T-cell (primary cell): ENCODE data around the gene TBC1D24. TPM values are rescaled to one million over a fixed set of nuclear protein-coding genes. Genes with fewer than 3 reads are reported as not detected.

ENCODE experiments used
- ATAC-seq, 4 experiments: fragments of 200-7000 bp in 3 of 4; fragments of 150-1000 bp in 1 of 4; cut with Tn5 transposase; replicated peaks in 1 of 4; 1 replicate in 3 of 4; 2 replicates in 1 of 4; pipeline ENCODE4 v1.10.0; 2021; ENCODE audit warnings: moderate library complexity in 3 of 4, mild to moderate bottlenecking in 2 of 4, moderate number of reproducible peaks in 1 of 4
- CTCF ChIA-PET, 2 donors: fragments of 300-600 bp; sonication (Branson Sonifier 250); formaldehyde crosslinking; loops; one replicate each; lab custom pipeline; 2022; ENCODE audit warnings: antibody characterized with exemption in 2 of 2; lab: Charles Lee
- POLR2A ChIA-PET, 2 donors: fragments of 300-600 bp; sonication (Branson Sonifier 250); formaldehyde crosslinking; loops; one replicate each; lab custom pipeline; 2022; ENCODE audit warnings: antibody characterized with exemption in 2 of 2; lab: Charles Lee
- DNase-seq, 35 experiments: peaks; one replicate each; pipeline versions ENCODE4 v3.0.0 to v3.0.0-alpha.2; 2013 to 2023
- H3K27ac ChIP-seq: one replicate; pipeline ENCODE4 v1.5.1; 2013; ENCODE audit warnings: low read length
- H3K27me3 ChIP-seq, 2 experiments: replicated peaks in 1 of 2; 1 replicate in 1 of 2; 2 replicates in 1 of 2; pipeline versions ENCODE4 v1.6.1 to v1.7.0; 2013; ENCODE audit warnings: low read length in 1 of 2, mixed read lengths in 1 of 2; ENCODE audit not compliant: control insufficient read depth in 2 of 2, insufficient read depth in 2 of 2; ENCODE audit errors: extremely low read depth in 1 of 2
- H3K36me3 ChIP-seq, 2 donors: 1 replicate in 1 of 2; 2 replicates in 1 of 2; pipeline versions ENCODE4 v1.6.1 to v1.7.0; 2013; ENCODE audit warnings: low read length in 1 of 2; ENCODE audit not compliant: control insufficient read depth in 2 of 2, insufficient read depth in 1 of 2; ENCODE audit errors: extremely low read depth in 1 of 2
- H3K4me1 ChIP-seq, 2 experiments: 1 replicate in 1 of 2; 2 replicates in 1 of 2; pipeline versions ENCODE4 v1.6.1 to v1.7.0; 2013; ENCODE audit warnings: low read length in 2 of 2, mixed read lengths in 1 of 2; ENCODE audit not compliant: insufficient read depth in 2 of 2, control insufficient read depth in 1 of 2; ENCODE audit errors: extremely low read depth in 1 of 2
- H3K4me3 ChIP-seq, 2 donors: 1 replicate in 1 of 2; 2 replicates in 1 of 2; pipeline versions ENCODE4 v1.5.1 to v1.7.0; 2013; ENCODE audit warnings: mild to moderate bottlenecking in 2 of 2, low read length in 1 of 2, moderate library complexity in 1 of 2; ENCODE audit not compliant: control insufficient read depth in 1 of 2; ENCODE audit errors: extremely low read depth in 1 of 2
- H3K9me3 ChIP-seq: 2 replicates; pipeline ENCODE4 v1.7.0; 2013
- H3K27ac Mint-ChIP-seq, 2 donors: one replicate each; pipeline ENCODE4 v1.8.0; 2020 to 2021; ENCODE audit warnings: mild to moderate bottlenecking in 2 of 2, mixed read lengths in 2 of 2
- H3K27me3 Mint-ChIP-seq, 2 donors: one replicate each; pipeline ENCODE4 v1.8.0; 2021 to 2022; ENCODE audit warnings: mixed read lengths in 2 of 2
- H3K36me3 Mint-ChIP-seq: one replicate; pipeline ENCODE4 v1.8.0; 2021; ENCODE audit warnings: mixed read lengths
- H3K4me1 Mint-ChIP-seq, 3 donors: one replicate each; pipeline ENCODE4 v1.8.0; 2020 to 2022; ENCODE audit warnings: mixed read lengths in 3 of 3, mild to moderate bottlenecking in 1 of 3
- H3K4me3 Mint-ChIP-seq, 3 donors: one replicate each; pipeline ENCODE4 v1.8.0; 2020 to 2022; ENCODE audit warnings: mild to moderate bottlenecking in 3 of 3, mixed read lengths in 3 of 3, moderate library complexity in 3 of 3
- H3K9me3 Mint-ChIP-seq, 3 donors: one replicate each; pipeline ENCODE4 v1.8.0; 2020 to 2022; ENCODE audit warnings: mixed read lengths in 3 of 3
- WGBS: methylation state at CpG from one replicate; pipeline ENCODE4 v1.1.5; 2013; ENCODE audit warnings: missing lambda C conversion rate; ENCODE audit not compliant: insufficient coverage; 5-methylcytosine and 5-hydroxymethylcytosine counted together
- total RNA-seq, 35 experiments: library from RNA in 6 of 35; stranded (reverse) in 6 of 35; fragments of 120-200 nt in 1 of 35; gene quantifications; one replicate each; pipeline versions ENCODE4 v1.2.1 to v1.2.4 and lab custom pipeline; 2013 to 2026

The TBC1D24 gene
- total RNA-seq, 5 donors from 2014 or later (not counting 1 experiment from before 2014, with no cell fraction given) = 8.3 to 22.2 (median 10.7) TPM

DNA sequence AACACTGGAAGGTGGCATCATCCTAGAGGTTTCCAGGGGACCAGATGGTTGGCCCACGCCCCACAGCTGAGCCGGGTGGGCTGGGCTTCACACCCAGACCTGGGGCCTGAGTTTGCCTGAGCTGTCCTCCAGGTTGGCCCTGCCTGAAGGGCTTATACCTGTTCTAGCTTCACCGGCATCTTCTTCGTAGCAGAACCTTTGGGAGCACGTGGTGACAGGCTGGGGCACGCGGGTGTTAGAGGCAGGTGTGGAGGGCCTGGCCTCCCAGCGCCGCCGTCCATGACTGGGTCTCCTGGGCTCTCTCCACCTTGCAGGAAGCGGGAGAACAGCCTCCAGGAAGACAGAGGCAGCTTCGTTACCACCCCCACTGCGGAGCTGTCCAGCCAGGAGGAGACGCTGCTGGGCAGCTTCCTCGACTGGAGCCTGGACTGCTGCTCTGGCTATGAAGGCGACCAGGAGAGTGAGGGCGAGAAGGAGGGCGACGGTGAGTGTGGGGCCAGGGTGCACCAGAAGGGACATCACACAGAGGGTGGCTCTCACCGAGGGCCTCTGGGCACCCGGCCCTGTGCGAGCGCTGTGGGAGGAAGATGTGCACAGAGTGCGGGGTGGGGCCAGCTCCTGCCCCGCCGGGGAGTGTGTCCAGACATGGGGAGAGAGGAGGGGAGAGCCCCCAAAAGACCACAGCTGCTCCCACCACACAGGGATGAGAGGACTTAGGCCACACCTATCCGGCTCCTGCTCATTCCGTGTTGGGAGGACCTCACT lies 19.7 kb upstream of the TBC1D24 start:
- H3K36me3 ChIP-seq = peaks cover 2 to 9% of the 10 kb centered on the region in 2 donors
- POLR2A ChIA-PET = no interaction called here
- no peaks in the 10 kb centered on the region for H3K27me3 Mint-ChIP-seq
- CTCF ChIA-PET = interaction anchor here in 1 of 2 donors (0.5 kb wide), 1 partner anchor 299 kb away, joined by 7 read pairs; no protein-coding TSS in a partner anchor
- H3K36me3 Mint-ChIP-seq = peaks cover 16% of the 10 kb centered on the region
- no peak overlapping the region for H3K4me3 Mint-ChIP-seq
- DNase-seq = no peak
- H3K4me3 ChIP-seq = no peak overlapping the region
- no peaks in the 10 kb centered on the region for H3K27me3 ChIP-seq
- no peak overlapping the region for H3K27ac Mint-ChIP-seq
- no peak for ATAC-seq
- no peaks in the 10 kb centered on the region for H3K9me3 ChIP-seq
- peaks cover 5 to 6% (median 5%) of the 10 kb centered on the region in 3 donors for H3K4me1 Mint-ChIP-seq
- H3K4me1 ChIP-seq = peaks cover 3 to 13% of the 10 kb centered on the region in 2 experiments
- no peaks in the 10 kb centered on the region for H3K9me3 Mint-ChIP-seq
- no peak overlapping the region for H3K27ac ChIP-seq
- WGBS = 98% methylated on average over 21 of the region's 28 CpGs

DNA sequence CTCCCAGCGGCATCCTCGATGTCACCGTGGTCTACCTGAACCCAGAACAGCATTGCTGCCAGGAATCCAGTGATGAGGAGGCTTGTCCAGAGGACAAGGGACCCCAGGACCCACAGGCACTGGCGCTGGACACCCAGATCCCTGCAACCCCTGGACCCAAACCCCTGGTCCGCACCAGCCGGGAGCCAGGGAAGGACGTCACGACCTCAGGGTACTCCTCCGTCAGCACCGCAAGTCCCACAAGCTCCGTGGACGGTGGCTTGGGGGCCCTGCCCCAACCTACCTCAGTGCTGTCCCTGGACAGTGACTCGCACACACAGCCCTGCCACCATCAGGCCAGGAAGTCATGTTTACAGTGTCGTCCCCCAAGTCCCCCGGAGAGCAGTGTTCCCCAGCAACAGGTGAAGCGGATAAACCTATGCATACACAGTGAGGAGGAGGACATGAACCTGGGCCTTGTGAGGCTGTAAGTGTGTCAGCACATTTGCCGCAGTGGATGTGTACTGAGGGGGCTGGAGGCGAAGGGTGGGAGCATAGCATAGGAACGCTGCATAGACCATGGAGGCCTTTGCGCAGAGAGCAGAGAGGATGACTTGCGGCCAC lies 18.3 kb upstream of the TBC1D24 start:
- Mint-ChIP-seq H3K27ac (no peak overlapping the region), H3K36me3 (peaks cover 16% of the 10 kb centered on the region), H3K27me3 (no peaks in the 10 kb centered on the region), H3K9me3 (no peaks in the 10 kb centered on the region), H3K4me3 (no peak overlapping the region), H3K4me1 (peaks cover 5 to 6% (median 5%) of the 10 kb centered on the region in 3 donors)
- Histone ChIP-seq H3K4me3 (no peak overlapping the region), H3K27ac (no peak overlapping the region), H3K9me3 (no peaks in the 10 kb centered on the region), H3K27me3 (no peaks in the 10 kb centered on the region), H3K4me1 (peaks cover 3 to 18% of the 10 kb centered on the region in 2 experiments), H3K36me3 (peaks cover 2 to 5% of the 10 kb centered on the region in 2 donors)
- ChIA-PET CTCF (no interaction called here), POLR2A (interaction anchor here in 1 of 2 donors (0.6 kb wide), 1 partner anchor 58 kb away, joined by 3 read pairs; no protein-coding TSS in a partner anchor)
- 98% methylated on average over 18 of the region's 21 CpGs for WGBS
- DNase-seq = no peak
- no peak for ATAC-seq

DNA sequence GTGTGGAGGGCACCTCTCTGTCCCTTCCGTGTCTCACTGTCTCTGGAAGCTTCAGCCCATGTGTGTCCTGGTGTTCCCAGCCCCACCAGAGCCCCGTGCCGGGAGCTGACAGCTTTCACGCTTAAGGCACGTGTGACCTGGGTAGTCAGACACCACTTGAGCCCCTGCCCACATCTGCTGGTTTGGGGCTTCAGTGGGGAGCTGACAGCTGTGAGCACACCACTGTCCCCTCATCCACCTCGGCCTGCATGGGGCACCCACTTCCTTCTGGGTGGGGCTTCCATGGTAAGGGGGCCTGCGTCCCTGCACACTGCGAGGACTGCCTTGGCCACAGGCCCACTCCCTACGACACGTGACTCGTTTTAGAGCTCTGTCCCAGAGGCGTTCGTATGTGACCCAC lies 17.7 kb upstream of the TBC1D24 start:
- 93% methylated on average over 7 of the region's 13 CpGs for WGBS
- peaks cover 0 to 2% of the 10 kb centered on the region in 2 experiments for H3K27me3 ChIP-seq
- POLR2A ChIA-PET = interaction anchor here in 1 of 2 donors (0.6 kb wide), 1 partner anchor 59 kb away, joined by 3 read pairs; no protein-coding TSS in a partner anchor
- H3K9me3 ChIP-seq = no peaks in the 10 kb centered on the region
- DNase-seq (no peak), ATAC-seq (no peak)
- CTCF ChIA-PET = no interaction called here
- Mint-ChIP-seq H3K9me3 (no peaks in the 10 kb centered on the region), H3K27ac (no peak overlapping the region), H3K4me1 (peaks cover 5 to 6% (median 5%) of the 10 kb centered on the region in 3 donors), H3K36me3 (peaks cover 14% of the 10 kb centered on the region), H3K27me3 (no peaks in the 10 kb centered on the region), H3K4me3 (no peak overlapping the region)
- H3K27ac ChIP-seq = no peak overlapping the region
- H3K36me3 ChIP-seq = peaks cover 2 to 5% of the 10 kb centered on the region in 2 donors
- H3K4me1 ChIP-seq = peaks cover 3 to 18% of the 10 kb centered on the region in 2 experiments
- no peak overlapping the region for H3K4me3 ChIP-seq

DNA sequence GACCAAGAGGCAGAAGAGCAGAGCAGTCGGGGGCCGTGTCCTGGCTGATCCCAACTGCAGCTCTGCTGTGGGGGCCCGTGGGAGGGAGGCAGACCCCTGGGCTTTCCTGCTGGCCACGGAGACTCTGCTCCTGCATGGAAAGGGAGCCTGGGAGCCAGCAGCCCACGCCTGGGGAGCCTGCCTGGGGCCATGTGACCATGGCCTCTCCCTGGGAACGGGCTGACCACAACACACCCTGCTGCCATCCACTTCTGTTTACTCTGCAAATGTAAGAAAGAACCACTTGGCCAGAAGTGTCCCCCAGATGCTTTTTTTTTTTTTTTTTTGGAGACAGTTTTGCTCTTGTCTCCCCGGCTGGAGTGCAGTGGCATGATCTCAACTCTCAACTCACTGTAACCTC lies 17.0 kb upstream of the TBC1D24 start:
- POLR2A ChIA-PET = interaction anchor here in 1 of 2 donors (0.7 kb wide), 1 partner anchor 40 kb away, joined by 5 read pairs; no protein-coding TSS in a partner anchor
- H3K4me3 Mint-ChIP-seq = no peak overlapping the region
- H3K9me3 ChIP-seq = no peaks in the 10 kb centered on the region
- peaks cover 5 to 6% (median 5%) of the 10 kb centered on the region in 3 donors for H3K4me1 Mint-ChIP-seq
- no peak for ATAC-seq
- no peak overlapping the region for H3K27ac Mint-ChIP-seq
- CTCF ChIA-PET = no interaction called here
- no peak overlapping the region for H3K4me3 ChIP-seq
- no peaks in the 10 kb centered on the region for H3K27me3 Mint-ChIP-seq
- no peaks in the 10 kb centered on the region for H3K9me3 Mint-ChIP-seq
- peaks cover 10% of the 10 kb centered on the region for H3K36me3 Mint-ChIP-seq
- no peak overlapping the region for H3K27ac ChIP-seq
- no peak for DNase-seq
- peaks cover 3 to 18% of the 10 kb centered on the region in 2 experiments for H3K4me1 ChIP-seq
- 97% methylated on average over 5 of the region's 7 CpGs for WGBS
- H3K27me3 ChIP-seq = peaks cover 0 to 2% of the 10 kb centered on the region in 2 experiments
- H3K36me3 ChIP-seq = peaks cover 0 to 5% of the 10 kb centered on the region in 2 donors

DNA sequence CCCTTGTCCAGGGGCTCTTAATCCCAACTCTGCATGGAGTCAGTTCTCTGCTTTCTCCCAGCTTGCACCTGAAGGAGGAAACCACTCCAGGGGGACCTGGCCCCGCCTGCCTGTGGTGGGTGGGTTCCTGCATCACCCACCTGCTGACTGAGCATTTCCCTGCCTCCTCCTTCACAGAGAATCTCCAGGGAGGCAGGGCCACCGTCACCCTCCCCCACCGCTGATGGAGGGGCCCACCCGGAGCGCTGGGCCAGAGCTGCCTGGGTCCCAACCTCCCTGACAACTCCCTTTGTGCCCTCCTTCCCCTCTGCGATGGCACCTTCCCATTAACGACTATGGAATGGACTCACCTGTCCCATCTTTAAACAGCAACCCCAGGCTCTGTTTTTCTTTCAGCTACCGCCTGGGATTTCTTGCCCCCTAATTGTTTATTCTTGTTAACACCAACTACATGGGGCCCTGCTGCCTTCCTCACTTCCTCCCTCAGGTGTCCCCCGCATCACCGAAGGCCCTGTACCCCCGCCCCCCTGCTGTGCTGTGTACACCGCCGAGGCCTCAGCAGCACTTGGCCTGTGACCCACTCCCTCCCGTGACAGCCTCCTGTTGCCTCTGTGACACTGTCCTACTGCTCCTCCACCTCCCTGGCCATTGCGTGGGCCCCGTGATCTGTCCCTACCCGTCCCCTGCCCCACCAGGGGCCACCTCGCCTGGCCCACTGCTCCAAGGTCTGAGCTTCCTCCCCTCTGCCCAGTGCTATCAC lies 15.9 kb upstream of the TBC1D24 start:
- POLR2A ChIA-PET = no interaction called here
- peak overlapping the region; percentile 62 to 65 for H3K4me3 ChIP-seq
- Mint-ChIP-seq H3K36me3 (peaks cover 3% of the 10 kb centered on the region), H3K4me3 (peak overlapping the region; percentile 76 to 82 (median 78)), H3K27me3 (no peaks in the 10 kb centered on the region), H3K4me1 (peaks cover 5 to 6% (median 5%) of the 10 kb centered on the region in 3 donors), H3K9me3 (no peaks in the 10 kb centered on the region), H3K27ac (peak overlapping the region; percentile 29 to 58)
- WGBS = 48% methylated on average over 16 of the region's 18 CpGs
- no peak for ATAC-seq
- H3K4me1 ChIP-seq = peaks cover 3 to 18% of the 10 kb centered on the region in 2 experiments
- CTCF ChIA-PET = interaction anchor here in 1 of 2 donors (0.8 to 1.0 kb wide), 2 partner anchors 8 to 21 kb away, joined by 3 read pairs; no protein-coding TSS in a partner anchor
- peaks cover 0 to 2% of the 10 kb centered on the region in 2 experiments for H3K27me3 ChIP-seq
- peaks cover 0 to under 1% of the 10 kb centered on the region in 2 donors for H3K36me3 ChIP-seq
- H3K27ac ChIP-seq = no peak overlapping the region
- no peaks in the 10 kb centered on the region for H3K9me3 ChIP-seq
- no peak for DNase-seq
